HG03175 (cell line): Measurements from ENCODE around the gene IL22RA2.
A peak's percentile ranks its signal among the peaks of the same experiment; 100 is the strongest.

Experiments used
- ATAC-seq: cut with Tn5 transposase; IDR thresholded peaks from one replicate; pipeline ENCODE4 v1.9.1; 2021; ENCODE audit warnings: mild to moderate bottlenecking, moderate library complexity; ENCODE audit not compliant: unreplicated experiment

Gene IL22RA2

DNA sequence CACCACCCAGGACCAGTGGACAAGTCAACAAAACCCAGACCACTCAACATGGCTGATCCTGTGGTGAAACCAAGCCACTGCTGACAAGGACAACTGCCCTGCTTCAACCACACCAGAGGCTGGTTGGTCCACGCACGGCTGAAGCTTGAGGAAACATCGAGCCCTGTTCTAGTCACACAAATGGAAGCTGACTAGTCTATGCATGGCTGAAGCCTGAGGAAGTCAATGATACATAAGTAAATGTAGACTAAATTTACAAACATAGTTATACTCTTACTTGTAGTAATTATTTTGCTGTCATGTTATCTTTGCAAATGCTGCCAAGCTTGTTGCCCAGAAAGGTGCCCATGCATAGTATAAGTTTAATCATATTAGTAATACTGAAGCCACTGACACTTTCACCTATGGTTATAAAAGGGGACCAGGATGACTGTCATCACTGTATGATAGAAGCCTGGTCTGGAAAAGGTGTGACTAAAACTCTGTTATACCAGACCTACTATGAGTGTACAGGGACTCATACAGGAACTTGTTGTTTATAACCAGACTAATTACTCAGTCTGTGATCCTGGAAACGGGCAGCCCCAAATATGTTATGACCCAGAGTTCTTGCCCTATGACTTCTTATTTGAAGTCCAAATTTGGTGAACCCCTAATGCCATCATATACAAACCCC is 5.6 kb downstream of the IL22RA2 start:
- no peak for ATAC-seq

- ATAC-seq: no peak
These were observed 7.0 kb downstream of the IL22RA2 start for GRCh38 chr6:137166247-137167098.

DNA sequence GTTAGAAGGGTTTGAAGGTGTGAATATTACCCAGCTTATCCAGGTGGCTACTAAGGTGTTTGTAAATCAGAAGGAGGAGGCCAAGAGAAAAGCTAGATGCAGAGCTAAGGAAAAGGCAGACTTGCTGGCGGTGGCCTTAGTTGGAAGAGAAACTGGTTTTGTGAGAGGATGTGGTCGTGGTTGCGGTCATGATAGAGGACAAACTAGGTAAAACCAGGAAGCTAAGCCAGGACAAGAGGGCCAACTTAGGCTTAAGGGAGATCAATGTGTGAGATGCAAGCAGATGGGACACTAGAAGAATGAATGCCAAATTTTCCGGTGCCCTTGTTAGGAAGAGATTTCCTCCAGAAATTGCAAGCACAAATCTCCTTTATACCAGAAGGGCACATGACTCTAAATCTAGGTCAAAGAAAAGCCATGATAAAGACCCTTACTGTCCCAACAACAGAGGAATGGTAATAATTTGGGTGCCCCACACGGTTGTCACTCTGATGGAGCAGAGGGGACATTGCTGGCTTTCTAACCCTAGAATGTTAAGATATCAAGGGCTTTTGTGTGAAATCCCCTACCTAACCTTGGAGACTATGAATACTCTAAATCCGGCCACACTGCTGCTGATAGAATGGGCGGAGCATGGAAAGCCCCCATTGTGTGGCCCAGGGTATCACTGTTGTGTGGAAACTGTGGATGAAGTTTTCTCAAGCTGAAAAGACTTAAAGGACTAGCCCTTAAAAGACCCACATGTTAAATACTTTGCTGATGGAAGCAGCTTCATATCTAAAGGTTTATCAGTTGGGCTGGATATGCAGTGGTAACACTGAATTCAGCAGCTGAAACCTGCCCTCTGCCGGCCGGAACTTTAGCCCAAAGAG is 7.8 kb downstream of the IL22RA2 start:
- ATAC-seq: peak; percentile 52

- ATAC-seq: no peak
These were observed 9.6 kb downstream of the IL22RA2 start for GRCh38 chr6:137163732-137164318.

GRCh38 chr6:137162692-137163306 is 10.6 kb downstream of the IL22RA2 start:
- ATAC-seq: no peak

- no peak for ATAC-seq
These were observed 11.5 kb downstream of the IL22RA2 start for GRCh38 chr6:137161949-137162348.

- ATAC-seq: no peak
These were observed 12.7 kb downstream of the IL22RA2 start for GRCh38 chr6:137160763-137161162.

DNA sequence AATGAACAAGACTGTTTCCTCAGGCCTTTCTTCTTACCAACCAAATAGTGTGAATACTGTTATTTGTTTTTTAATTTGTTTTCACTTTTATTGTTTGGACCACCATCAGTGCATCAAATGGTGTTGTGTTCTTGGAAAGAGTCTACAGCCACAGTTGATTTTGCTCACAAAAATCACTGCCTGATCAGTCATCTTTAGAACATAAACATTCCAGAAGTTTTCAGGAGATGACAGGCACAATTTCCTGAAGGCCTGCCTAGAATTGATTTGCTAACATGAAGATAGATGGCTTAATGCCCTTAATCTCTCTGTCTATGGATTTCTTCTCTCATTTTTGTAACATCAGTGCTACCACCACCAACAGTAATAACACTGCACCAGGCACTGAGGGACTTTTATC is 13.5 kb downstream of the IL22RA2 start:
- no peak for ATAC-seq

- ATAC-seq: no peak
These were observed 15.8 kb downstream of the IL22RA2 start for GRCh38 chr6:137157601-137158000.

- no peak for ATAC-seq
These were observed 16.8 kb downstream of the IL22RA2 start for GRCh38 chr6:137156650-137157049.

GRCh38 chr6:137155830-137156229 is 17.6 kb downstream of the IL22RA2 start:
- ATAC-seq: no peak

DNA sequence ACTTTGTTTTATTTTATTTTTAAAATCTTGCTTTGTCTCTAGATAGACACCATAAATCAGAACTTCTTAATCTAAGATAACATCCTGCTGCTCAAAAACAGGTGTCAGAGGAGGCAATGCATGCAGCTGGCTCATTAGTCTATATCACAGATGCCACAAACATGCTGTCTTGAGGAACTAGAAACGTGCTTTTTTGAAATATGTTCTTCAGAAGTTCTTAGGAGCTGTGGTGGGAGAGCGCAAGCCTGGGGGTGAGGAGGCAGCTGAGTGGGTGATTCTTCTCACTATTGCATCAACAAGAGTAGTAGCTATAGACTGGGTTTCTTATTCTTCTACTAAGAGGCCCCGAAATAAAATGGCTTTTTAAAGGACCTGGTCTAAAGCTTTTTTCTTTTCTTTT is 23.4 kb downstream of the IL22RA2 start:
- ATAC-seq: no peak

DNA sequence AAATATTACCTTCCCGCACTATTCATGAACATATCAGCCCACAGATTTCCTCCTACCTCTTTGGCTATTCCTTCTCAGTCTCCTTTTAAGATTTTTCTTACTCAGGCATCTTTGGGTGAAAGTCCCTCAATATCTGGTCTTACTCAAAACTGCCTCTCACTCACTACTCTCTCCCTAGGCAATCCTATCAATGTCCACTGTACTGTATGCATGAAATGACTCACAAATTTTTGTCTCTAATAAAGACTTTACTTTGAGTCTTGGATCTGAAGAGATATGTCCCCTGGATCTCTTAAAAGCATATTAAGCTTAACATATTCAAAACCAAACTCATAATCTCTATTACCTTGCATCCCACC is 24.4 kb downstream of the IL22RA2 start:
- ATAC-seq: no peak

DNA sequence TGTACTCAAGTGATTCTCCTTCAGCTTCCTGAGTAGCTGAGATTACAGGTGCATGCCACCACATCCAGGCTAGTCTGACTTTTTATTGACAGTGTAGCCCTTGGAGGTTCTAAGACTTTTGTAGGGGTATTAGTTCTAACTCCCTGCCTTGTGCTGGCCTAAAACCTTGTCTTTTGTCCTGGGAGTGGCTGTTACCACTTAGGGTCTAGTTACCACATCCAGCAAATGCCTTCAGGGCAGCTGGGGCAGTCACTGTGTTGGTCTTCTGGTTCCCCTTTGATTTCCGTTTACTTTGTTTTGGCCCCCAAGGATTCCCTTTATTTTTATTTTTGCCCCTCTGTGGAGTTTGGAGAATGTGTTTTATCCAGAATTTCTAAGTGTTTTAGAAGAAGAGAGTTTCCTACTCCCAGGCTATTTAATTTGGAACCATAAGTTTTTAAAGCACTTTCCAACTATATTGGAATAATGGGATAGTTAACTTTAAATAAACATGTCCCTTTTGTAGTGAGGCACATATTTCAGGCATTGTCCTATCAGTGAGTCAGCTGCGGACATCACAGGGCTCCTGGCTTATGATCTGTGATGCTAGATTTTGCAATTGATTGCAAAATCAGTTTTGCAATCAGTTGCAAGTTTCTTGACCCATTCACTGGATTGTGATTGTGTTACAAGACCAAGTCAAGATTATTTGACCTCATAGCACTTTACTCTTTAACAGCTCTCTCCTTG is 25.0 kb downstream of the IL22RA2 start:
- ATAC-seq: no peak

- ATAC-seq: no peak
These were observed 26.2 kb downstream of the IL22RA2 start for GRCh38 chr6:137147195-137147594.

DNA sequence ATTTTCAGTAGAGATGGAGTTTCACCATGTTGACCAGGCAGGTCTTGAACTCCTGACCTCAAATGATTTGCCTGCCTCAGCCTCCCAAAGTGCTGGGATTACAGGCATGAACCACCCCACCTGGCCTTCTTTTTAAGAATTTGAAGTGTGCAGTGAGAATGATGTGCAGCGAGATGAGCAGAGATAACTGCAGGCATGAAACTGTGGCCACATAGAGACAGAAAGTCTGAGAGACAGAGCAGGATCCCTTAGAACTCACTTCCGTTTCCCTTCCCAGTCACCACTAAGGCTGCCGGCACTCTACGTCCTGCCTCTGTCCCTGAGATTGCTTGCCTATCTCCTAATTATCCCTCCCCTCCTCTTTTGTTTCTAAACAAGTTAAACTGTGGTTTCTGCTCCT is 27.2 kb downstream of the IL22RA2 start:
- no peak for ATAC-seq

DNA sequence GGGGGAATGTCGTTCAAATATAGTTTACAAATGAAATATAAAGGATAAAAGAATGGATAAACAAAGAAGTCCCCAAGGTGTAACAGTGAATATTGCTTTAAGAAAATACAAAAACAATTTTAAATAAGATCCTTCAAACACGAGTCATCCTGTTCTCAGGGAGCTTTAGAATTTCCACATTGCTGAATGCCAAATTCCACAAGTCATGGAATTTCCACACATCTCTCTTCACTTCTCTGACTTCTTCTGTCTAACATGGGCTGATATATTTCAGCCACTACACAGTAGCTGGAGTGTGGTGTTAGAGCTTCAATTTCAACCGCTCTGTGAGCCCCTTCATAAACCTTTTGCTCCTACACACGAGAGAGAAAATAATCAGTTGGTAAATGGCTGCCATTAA is 28.0 kb downstream of the IL22RA2 start:
- ATAC-seq: no peak

DNA sequence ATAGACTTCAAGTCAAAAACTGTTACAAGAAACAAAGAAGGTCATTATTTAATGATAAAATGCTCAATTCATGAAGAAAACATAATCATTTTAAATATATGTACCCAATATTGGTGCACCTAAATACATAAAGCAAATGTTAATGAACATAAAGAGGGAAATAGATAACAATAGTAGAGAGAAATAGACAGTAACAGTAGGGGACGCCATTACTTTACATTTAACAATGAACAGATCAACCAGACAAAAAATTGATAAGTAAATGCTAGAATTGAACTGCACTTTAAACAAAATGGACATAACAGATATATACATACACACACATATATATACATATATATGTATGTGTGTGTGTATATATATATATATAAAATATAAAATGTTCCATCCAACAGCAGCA is 37.4 kb downstream of the IL22RA2 start:
- ATAC-seq: no peak

DNA sequence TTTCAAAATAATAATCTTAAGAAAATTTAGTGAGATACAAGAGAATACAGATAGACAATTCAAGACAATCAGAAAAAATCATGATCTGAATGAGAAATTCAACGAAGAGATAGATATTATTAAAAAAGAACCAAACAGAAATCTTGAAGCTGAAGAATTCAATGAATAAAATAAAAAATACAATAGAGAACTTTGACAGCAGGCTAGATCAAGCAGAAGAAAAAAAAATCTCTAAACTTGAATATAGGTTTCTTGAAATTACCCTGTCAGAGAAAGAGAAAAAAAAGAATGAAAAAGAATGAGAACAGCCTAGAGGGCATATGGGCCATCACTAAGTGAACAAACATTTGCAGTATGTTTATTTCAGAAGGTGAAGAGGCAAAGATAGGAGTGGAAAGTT is 39.0 kb downstream of the IL22RA2 start:
- ATAC-seq: no peak

- no peak for ATAC-seq
These were observed 40.3 kb downstream of the IL22RA2 start for GRCh38 chr6:137133122-137133521.
